H1 (cell line): ENCODE results near the gene SARNP. TPM values are rescaled to one million over a fixed set of nuclear protein-coding genes. Genes with fewer than 3 reads are reported as not detected.

Experiments used
- SP1 ChIP-seq: IDR thresholded peaks from 2 replicates; pipeline ENCODE4 v1.6.1; 2011; ENCODE audit warnings: low read depth, low read length
- polyA plus RNA-seq, 7 experiments: library from polyadenylated mRNA; depleted of rRNA in 3 of 7; stranded (reverse) in 5 of 7; unstranded in 2 of 7; fragments of >200 nt in 5 of 7; fragments of 200-250 nt in 2 of 7; gene quantifications; 1 replicate in 5 of 7; 2 replicates in 1 of 7; 4 replicates in 1 of 7; pipeline versions ENCODE4 v1.2.1 to v1.2.3, GENCODE V29; 2011 to 2013; ENCODE audit warnings: missing spikeins in 2 of 7, mixed read lengths in 2 of 7
- total RNA-seq: library from RNA; stranded (reverse); fragmentation: NEBNext Ultra II Directional; extraction: Animal tissue kit (Norgen Biotek cat#: 25700); gene quantifications from 2 replicates; pipeline ENCODE4 v1.2.1, GENCODE V29; 2021
- TF ChIP-seq, protein P1 (sequence below), 3 experiments: IDR thresholded peaks; 1 replicate in 2 of 3; 2 replicates in 1 of 3; pipeline versions ENCODE4 v1.5.1 to v1.6.1; 2011; ENCODE audit warnings: low read length in 3 of 3, mild to moderate bottlenecking in 3 of 3, inconsistent platforms in 2 of 3, low read depth in 1 of 3, moderate library complexity in 1 of 3; ENCODE audit not compliant: insufficient read depth in 1 of 3; ENCODE audit errors: control extremely low read depth in 1 of 3
- TF ChIP-seq, protein P2 (sequence below): fragments of 300-600 bp; sonication (generic); IDR thresholded peaks from 2 replicates; pipeline ENCODE4 v1.7.1; 2012; ENCODE audit warnings: low read length, moderate library complexity, mild to moderate bottlenecking, inconsistent platforms; ENCODE audit not compliant: insufficient replicate concordance

Gene SARNP
- total and polyA plus RNA-seq, 2 of the 8 experiments (the other 6 are each of a cell fraction or from before 2014, with no cell fraction given): 114 to 226 TPM

DNA sequence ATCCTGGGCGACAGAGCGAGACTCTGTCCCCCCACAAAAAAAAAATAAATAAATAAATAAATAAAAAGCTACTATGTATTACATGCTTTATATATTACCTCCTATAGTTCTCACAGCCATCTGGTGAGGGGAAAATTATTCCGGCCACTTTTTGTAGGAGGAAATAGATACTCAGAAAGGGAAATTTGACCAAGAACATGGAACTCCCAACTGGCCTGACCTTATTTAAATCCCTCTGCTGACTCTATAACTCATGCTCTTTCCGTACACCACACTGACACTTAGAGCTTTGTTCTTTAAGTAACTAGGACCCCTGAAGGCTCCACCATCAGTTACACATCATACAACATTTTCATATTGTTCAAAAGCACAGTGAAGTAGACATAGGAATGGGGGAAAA is 27.4 kb upstream of the SARNP start (continued):
- TF ChIP-seq, protein P1, sequence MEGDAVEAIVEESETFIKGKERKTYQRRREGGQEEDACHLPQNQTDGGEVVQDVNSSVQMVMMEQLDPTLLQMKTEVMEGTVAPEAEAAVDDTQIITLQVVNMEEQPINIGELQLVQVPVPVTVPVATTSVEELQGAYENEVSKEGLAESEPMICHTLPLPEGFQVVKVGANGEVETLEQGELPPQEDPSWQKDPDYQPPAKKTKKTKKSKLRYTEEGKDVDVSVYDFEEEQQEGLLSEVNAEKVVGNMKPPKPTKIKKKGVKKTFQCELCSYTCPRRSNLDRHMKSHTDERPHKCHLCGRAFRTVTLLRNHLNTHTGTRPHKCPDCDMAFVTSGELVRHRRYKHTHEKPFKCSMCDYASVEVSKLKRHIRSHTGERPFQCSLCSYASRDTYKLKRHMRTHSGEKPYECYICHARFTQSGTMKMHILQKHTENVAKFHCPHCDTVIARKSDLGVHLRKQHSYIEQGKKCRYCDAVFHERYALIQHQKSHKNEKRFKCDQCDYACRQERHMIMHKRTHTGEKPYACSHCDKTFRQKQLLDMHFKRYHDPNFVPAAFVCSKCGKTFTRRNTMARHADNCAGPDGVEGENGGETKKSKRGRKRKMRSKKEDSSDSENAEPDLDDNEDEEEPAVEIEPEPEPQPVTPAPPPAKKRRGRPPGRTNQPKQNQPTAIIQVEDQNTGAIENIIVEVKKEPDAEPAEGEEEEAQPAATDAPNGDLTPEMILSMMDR (IDR thresholded peaks at IDR 0.05; ENCODE audit: control extremely low read depth in 1 of 3, insufficient read depth in 1 of 3, low read depth in 1 of 3, low read length in 3 of 3): no peak
- TF ChIP-seq SP1: no peak
- TF ChIP-seq, protein P2, sequence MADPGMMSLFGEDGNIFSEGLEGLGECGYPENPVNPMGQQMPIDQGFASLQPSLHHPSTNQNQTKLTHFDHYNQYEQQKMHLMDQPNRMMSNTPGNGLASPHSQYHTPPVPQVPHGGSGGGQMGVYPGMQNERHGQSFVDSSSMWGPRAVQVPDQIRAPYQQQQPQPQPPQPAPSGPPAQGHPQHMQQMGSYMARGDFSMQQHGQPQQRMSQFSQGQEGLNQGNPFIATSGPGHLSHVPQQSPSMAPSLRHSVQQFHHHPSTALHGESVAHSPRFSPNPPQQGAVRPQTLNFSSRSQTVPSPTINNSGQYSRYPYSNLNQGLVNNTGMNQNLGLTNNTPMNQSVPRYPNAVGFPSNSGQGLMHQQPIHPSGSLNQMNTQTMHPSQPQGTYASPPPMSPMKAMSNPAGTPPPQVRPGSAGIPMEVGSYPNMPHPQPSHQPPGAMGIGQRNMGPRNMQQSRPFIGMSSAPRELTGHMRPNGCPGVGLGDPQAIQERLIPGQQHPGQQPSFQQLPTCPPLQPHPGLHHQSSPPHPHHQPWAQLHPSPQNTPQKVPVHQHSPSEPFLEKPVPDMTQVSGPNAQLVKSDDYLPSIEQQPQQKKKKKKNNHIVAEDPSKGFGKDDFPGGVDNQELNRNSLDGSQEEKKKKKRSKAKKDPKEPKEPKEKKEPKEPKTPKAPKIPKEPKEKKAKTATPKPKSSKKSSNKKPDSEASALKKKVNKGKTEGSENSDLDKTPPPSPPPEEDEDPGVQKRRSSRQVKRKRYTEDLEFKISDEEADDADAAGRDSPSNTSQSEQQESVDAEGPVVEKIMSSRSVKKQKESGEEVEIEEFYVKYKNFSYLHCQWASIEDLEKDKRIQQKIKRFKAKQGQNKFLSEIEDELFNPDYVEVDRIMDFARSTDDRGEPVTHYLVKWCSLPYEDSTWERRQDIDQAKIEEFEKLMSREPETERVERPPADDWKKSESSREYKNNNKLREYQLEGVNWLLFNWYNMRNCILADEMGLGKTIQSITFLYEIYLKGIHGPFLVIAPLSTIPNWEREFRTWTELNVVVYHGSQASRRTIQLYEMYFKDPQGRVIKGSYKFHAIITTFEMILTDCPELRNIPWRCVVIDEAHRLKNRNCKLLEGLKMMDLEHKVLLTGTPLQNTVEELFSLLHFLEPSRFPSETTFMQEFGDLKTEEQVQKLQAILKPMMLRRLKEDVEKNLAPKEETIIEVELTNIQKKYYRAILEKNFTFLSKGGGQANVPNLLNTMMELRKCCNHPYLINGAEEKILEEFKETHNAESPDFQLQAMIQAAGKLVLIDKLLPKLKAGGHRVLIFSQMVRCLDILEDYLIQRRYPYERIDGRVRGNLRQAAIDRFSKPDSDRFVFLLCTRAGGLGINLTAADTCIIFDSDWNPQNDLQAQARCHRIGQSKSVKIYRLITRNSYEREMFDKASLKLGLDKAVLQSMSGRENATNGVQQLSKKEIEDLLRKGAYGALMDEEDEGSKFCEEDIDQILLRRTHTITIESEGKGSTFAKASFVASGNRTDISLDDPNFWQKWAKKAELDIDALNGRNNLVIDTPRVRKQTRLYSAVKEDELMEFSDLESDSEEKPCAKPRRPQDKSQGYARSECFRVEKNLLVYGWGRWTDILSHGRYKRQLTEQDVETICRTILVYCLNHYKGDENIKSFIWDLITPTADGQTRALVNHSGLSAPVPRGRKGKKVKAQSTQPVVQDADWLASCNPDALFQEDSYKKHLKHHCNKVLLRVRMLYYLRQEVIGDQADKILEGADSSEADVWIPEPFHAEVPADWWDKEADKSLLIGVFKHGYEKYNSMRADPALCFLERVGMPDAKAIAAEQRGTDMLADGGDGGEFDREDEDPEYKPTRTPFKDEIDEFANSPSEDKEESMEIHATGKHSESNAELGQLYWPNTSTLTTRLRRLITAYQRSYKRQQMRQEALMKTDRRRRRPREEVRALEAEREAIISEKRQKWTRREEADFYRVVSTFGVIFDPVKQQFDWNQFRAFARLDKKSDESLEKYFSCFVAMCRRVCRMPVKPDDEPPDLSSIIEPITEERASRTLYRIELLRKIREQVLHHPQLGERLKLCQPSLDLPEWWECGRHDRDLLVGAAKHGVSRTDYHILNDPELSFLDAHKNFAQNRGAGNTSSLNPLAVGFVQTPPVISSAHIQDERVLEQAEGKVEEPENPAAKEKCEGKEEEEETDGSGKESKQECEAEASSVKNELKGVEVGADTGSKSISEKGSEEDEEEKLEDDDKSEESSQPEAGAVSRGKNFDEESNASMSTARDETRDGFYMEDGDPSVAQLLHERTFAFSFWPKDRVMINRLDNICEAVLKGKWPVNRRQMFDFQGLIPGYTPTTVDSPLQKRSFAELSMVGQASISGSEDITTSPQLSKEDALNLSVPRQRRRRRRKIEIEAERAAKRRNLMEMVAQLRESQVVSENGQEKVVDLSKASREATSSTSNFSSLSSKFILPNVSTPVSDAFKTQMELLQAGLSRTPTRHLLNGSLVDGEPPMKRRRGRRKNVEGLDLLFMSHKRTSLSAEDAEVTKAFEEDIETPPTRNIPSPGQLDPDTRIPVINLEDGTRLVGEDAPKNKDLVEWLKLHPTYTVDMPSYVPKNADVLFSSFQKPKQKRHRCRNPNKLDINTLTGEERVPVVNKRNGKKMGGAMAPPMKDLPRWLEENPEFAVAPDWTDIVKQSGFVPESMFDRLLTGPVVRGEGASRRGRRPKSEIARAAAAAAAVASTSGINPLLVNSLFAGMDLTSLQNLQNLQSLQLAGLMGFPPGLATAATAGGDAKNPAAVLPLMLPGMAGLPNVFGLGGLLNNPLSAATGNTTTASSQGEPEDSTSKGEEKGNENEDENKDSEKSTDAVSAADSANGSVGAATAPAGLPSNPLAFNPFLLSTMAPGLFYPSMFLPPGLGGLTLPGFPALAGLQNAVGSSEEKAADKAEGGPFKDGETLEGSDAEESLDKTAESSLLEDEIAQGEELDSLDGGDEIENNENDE: no peak
